Ovary (tissue), 9 donors: ENCODE data around the gene SLC2A5. TPM values are rescaled to one million over a fixed set of nuclear protein-coding genes. Genes with fewer than 3 reads are reported as not detected.

Experiments
- DNase-seq, 5 donors: peaks; one replicate each; pipeline ENCODE4 v3.0.0-alpha.2; 2019 to 2020
- H3K27ac ChIP-seq, 2 donors: fragments of 200-600 bp; one replicate each; pipeline versions ENCODE4 v1.5.1 to v1.8.0; 2019 to 2022
- H3K27me3 ChIP-seq: fragments of 200-600 bp; one replicate; pipeline ENCODE4 v1.8.0; 2022
- H3K36me3 ChIP-seq: fragments of 200-600 bp; sonication (generic); one replicate; pipeline ENCODE4 v1.5.1; 2019
- H3K4me1 ChIP-seq: one replicate; pipeline ENCODE4 v1.8.1; 2013; ENCODE audit warnings: mild to moderate bottlenecking, moderate library complexity; ENCODE audit not compliant: insufficient read depth
- H3K4me3 ChIP-seq: fragments of 200-600 bp; sonication (generic); one replicate; pipeline ENCODE4 v1.5.1; 2017
- H3K9me3 ChIP-seq, 2 donors: fragments of 200-600 bp in 1 of 2; sonication (generic) in 1 of 2; one replicate each; pipeline versions ENCODE4 v1.5.1 to v1.8.1; 2013 to 2019; ENCODE audit warnings: mild to moderate bottlenecking in 1 of 2, moderate library complexity in 1 of 2
- CTCF ChIP-seq, 3 donors: fragments of 450-650 bp in 2 of 3; fragments of 200-600 bp in 1 of 3; IDR thresholded peaks; one replicate each; pipeline versions ENCODE4 v1.5.1 to v1.8.0; 2016 to 2022; ENCODE audit warnings: antibody characterized with exemption in 3 of 3, mild to moderate bottlenecking in 1 of 3
- EP300 ChIP-seq: sonication (generic); formaldehyde crosslinking; IDR thresholded peaks from one replicate; pipeline ENCODE4 v1.6.1; 2017; ENCODE audit warnings: antibody characterized with exemption
- POLR2A ChIP-seq: fragments of 450-650 bp; IDR thresholded peaks from one replicate; pipeline ENCODE4 v1.6.1; 2017; ENCODE audit warnings: antibody characterized with exemption, mild to moderate bottlenecking, moderate library complexity
- WGBS, 3 donors: extraction: QIAGEN DNeasy Blood & Tissue Kit in 1 of 3; methylation state at CpG; one replicate each; pipeline versions ENCODE4 v1.1.5 to v1.1.7; 2013 to 2017; 5-methylcytosine and 5-hydroxymethylcytosine counted together
- intact Hi-C, 4 donors: fragments of 100-400 bp; cut with DNase I; formaldehyde crosslinking; loops; one replicate each; pipeline versions ENCODE4 v1.11.0 to v1.15.1; 2022 to 2023
- polyA plus RNA-seq, 2 donors: library from polyadenylated mRNA; stranded (reverse); fragments of 200-250 nt in 1 of 2; fragments of 350-450 nt in 1 of 2; fragmentation: Illumina TruSeq in 1 of 2; extraction: RNeasy Lipid Tissue Mini Kit (QIAGEN cat#74804) in 1 of 2; gene quantifications; one replicate each; pipeline ENCODE4 v1.2.3, GENCODE V29; 2013 to 2014
- total RNA-seq, 7 donors: library from RNA; depleted of rRNA in 2 of 7; stranded (reverse); fragments of >200 nt in 2 of 7; fragmentation: NEBNext Ultra II Directional in 3 of 7; extraction: Animal tissue kit (Norgen Biotek cat#: 25700) in 3 of 7; gene quantifications; one replicate each; pipeline versions ENCODE4 v1.1.0 to v1.2.4, GENCODE V29; 2016 to 2023
- donor health status: DM: no; HTN: no; CAD: no; lungs with moderate emphysema.
- donor health status: DM: no; HTN: no; CAD: no.
- donor health status: Bipolar disorder and iron deficiency.
- donor health status: DM: yes; HTN: yes; CAD: no.
- donor health status: DM: no; HTN: no; CAD: no.
- donor health status: DM: yes; HTN: yes; CAD: no.

The SLC2A5 gene
- total and polyA plus RNA-seq, 9 donors, result 0.64 to 19.4 (median 5.6) TPM

GRCh38 chr1:9040659-9041030, 28.8 kb downstream of the SLC2A5 start:
- no peaks in the 10 kb centered on the region for H3K27me3 ChIP-seq
- no peak for DNase-seq
- peaks cover 3% of the 10 kb centered on the region for H3K4me1 ChIP-seq
- no peaks in the 10 kb centered on the region for H3K36me3 ChIP-seq
- TF ChIP-seq POLR2A, result no peak
- no peak for TF ChIP-seq EP300
- no peak for TF ChIP-seq CTCF (IDR thresholded peaks at IDR 0.05)
- H3K4me3 ChIP-seq, result no peak overlapping the region
- WGBS, 3 donors, result 94 to 96% (median 94%) methylated on average over 6 of the region's 6 CpGs
- H3K9me3 ChIP-seq, result no peaks in the 10 kb centered on the region
- H3K27ac ChIP-seq, result no peak overlapping the region
- intact Hi-C loops, result no loop called here

- H3K36me3 ChIP-seq, result no peaks in the 10 kb centered on the region
- intact Hi-C loops, result no loop called here
- WGBS, 3 donors, result 78 to 85% (median 81%) methylated on average over 52 to 55 of the region's 55 CpGs
- no peaks in the 10 kb centered on the region for H3K9me3 ChIP-seq
- H3K4me3 ChIP-seq, result no peak overlapping the region
- DNase-seq, result no peak
- TF ChIP-seq EP300 (no peak), POLR2A (no peak), CTCF (IDR thresholded peaks at IDR 0.05) (no peak)
- no peaks in the 10 kb centered on the region for H3K27me3 ChIP-seq
- H3K4me1 ChIP-seq, result peaks cover 3% of the 10 kb centered on the region
- H3K27ac ChIP-seq, result no peak overlapping the region
Observed at GRCh38 chr1:9039761-9040658, 29.4 kb downstream of the SLC2A5 start.

- Histone ChIP-seq H3K27ac (no peak overlapping the region), H3K36me3 (no peaks in the 10 kb centered on the region), H3K9me3 (no peaks in the 10 kb centered on the region), H3K27me3 (no peaks in the 10 kb centered on the region), H3K4me1 (peaks cover 3% of the 10 kb centered on the region), H3K4me3 (no peak overlapping the region)
- DNase-seq, result no peak
- intact Hi-C loops, result no loop called here
- 54 to 72% (median 56%) methylated on average over 36 to 62 of the region's 62 CpGs for WGBS, 3 donors
- no peak for TF ChIP-seq POLR2A
Observed at GRCh38 chr1:9038881-9039760, 30.3 kb downstream of the SLC2A5 start.

GRCh38 chr1:9038338-9038650, 31.1 kb downstream of the SLC2A5 start:
- DNase-seq, result no peak
- intact Hi-C loops, result no loop called here

More at GRCh38 chr1:9038338-9038650, 31.1 kb downstream of the SLC2A5 start:
- H3K4me1 ChIP-seq, result peaks cover 3% of the 10 kb centered on the region
- H3K27ac ChIP-seq, result no peak overlapping the region
- H3K27me3 ChIP-seq, result no peaks in the 10 kb centered on the region
- H3K36me3 ChIP-seq, result no peaks in the 10 kb centered on the region
- H3K9me3 ChIP-seq, result no peaks in the 10 kb centered on the region
- WGBS, 3 donors, result 89 to 95% (median 94%) methylated on average over 7 to 8 of the region's 8 CpGs
- H3K4me3 ChIP-seq, result no peak overlapping the region
- TF ChIP-seq EP300 (no peak), CTCF (IDR thresholded peaks at IDR 0.05) (no peak), POLR2A (no peak)
